GM19372 (cell line): ENCODE results near the gene RBMY1J.
"Not testable (repeated sequence)": the region's sequence is repeated elsewhere in the genome, so short reads cannot be mapped to it uniquely, and the experiment has no call there.

Experiments
- ATAC-seq: cut with Tn5 transposase; IDR thresholded peaks from one replicate; pipeline ENCODE4 v1.9.1; 2021; ENCODE audit warnings: mild to moderate bottlenecking, low read depth, moderate library complexity; ENCODE audit not compliant: unreplicated experiment

The RBMY1J gene

DNA sequence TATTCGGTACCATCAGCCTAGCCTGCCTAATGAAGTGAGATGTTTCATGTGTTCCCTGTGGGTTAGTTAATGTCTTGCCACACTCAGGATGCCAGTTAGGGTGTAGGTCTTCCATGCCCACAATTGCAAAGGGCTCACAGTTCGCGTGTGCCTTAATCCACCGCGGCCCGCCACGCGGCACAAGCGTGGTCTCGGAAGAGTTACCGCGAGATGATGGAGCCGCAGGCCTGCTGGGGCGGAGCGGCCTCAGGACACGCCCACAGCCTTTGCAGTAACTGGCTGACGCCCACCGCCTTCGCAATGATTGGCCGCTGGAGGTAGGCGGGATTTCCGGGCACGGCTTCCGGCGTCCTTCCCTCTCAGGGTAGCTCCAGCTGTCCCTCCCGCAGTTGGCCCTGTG lies at the start of gene RBMY1J:
TSS of gene RBMY1J (plus strand) at position 301 of the 400 bp plus-strand sequence. CDS start 2,038 bp downstream, outside the sequence.
- ATAC-seq = not testable (repeated sequence)

DNA sequence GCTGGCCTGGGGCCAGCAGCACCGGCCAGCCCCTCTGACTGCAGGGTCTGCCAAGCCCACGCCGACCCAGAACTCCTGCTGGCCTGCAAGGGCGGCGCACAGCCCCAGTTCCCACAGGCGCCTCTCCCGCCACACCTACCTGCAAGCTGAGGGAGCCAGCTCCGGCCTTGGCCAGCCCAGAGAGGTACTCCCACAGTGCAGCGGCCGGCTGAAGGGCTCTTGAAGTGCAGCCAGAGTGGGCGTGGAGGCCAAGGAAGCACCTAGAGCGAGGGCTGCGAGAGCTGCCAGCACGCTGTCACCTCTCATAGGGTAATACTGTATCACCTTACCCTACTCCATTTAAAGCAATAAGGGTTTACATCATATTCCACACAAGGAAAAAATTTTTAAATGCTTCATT lies 35.8 kb upstream of the RBMY1J start:
- no peak for ATAC-seq

GRCh38 chrY:22370623-22371022 lies 32.6 kb upstream of the RBMY1J start:
- no peak for ATAC-seq

DNA sequence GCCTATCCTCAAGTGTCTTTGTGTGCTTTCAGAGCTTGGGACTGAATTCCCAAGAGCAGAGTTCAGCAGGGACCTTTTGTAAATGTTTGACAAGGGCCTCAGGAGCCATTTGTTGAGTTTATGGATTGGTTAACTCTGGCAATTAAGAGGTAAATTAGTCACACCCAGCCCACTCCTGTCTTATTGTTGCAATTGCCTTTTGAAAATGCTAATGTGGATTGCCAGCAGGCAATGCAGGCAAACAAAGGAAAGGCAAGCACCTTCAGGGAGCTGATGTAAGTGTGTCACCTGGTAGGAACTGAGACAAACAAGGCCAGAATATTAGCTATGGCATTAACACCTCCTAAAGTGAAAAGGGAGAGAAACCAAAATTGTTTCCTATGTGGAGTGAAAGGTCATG lies 29.7 kb upstream of the RBMY1J start:
- ATAC-seq = no peak

GRCh38 chrY:22444718-22445396 lies 41.6 kb downstream of the RBMY1J start:
- ATAC-seq = not testable (repeated sequence)

DNA sequence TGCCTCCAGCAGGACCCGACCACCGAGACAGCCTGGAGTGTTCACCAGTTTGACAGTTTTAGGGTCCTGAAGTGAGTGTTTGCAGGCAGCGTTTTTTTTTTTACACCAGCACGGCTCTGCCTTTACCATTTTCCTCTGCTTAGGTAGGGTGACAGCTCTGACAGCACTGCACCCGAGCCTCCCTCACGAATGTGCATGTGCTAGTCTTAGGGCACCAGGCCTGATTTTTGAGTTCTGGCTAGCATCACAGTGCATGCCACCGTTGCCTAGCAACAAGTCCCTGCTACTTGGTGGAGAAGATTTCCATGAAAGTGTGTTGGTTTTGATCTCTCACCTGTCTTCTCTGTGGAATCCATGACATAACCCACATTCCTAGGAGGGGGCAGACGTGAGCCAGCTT lies 52.3 kb downstream of the RBMY1J start:
- not testable (repeated sequence) for ATAC-seq

DNA sequence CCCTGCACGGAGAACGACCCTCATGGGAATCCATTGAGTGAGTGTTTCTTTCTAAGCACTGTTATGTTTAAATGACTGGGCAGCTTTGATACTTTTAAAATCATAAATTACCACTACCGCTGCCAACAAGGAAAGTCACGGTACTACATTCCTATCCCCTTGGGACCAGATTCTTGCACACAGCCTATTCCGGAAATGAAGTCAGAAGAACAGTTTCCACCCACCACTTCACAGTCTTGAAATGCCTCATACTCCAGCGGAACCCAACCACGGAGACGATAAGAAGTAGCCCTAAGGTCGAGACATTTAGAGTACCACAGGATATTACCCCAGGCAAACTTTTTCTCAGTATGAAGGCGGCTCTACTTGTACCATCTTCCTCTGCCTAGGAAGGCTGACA lies 58.8 kb downstream of the RBMY1J start:
- not testable (repeated sequence) for ATAC-seq
